Left renal pelvis (tissue), 4 donors: ENCODE data around the gene TNRC6B. TPM values are rescaled to one million over a fixed set of nuclear protein-coding genes. Genes with fewer than 3 reads are reported as not detected.
"Not testable (repeated sequence)": the region's sequence is repeated elsewhere in the genome, so short reads cannot be mapped to it uniquely, and the experiment has no call there.

Experiments
- DNase-seq, 4 donors: peaks; one replicate each; pipeline ENCODE4 v3.0.0-alpha.2; 2013; ENCODE audit warnings: low read depth in 4 of 4, low spot score in 3 of 4
- polyA plus RNA-seq, 4 donors: library from polyadenylated mRNA; unstranded; fragments of 120-200 nt; gene quantifications; one replicate each; pipeline ENCODE4 v1.2.1, GENCODE V29; 2013; ENCODE audit not compliant: insufficient read length in 4 of 4

The TNRC6B gene
- polyA plus RNA-seq, 4 donors: 9.9 to 13.6 (median 11.8) TPM

DNA sequence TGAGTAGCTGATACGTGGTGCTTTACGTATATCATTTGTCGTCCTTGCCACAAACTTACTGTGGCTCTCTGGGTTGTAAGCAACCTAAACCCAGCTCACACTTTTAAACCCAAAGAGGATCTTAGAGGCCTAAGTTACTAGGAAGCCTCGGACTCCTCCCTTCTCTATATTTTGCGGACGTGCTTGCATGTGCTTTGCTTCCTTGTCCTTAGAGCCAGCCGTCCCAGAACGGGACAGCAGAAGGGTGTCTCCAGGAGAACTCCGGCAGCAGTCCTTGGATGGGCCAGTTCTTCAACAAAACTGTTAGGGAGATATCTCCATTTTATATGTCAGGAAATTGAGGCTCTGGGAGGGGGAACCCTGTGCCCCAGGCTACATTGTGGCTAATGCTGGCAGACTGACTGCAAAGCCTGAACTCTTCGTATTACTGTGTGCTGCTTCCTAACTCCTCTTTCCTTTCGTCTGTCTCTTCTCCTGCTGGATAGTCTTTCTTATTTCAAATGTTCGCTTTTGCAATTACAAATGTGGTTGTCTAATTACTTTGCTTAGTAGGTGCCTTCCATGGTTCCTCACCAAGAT lies 33.8 kb downstream of the TNRC6B start:
- DNase-seq: no peak

DNA sequence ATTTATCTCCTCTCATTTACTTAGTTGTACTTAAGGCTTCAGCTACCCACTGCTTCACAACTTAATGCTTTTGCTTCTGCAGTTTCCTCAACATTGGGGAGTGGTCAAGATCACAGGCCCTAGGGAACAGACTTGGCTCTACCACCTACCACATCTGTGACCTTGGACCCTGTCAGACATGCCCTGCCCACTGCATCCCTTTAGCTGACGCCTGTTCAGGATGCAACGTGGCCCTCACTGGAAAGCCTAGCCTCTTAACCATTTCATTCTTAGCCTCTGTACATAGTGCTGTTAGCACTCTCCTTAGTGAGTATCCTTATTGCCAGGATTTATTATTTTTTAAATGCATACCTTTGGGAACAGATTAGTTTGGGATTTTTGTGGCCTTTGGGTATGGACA lies 34.4 kb downstream of the TNRC6B start:
- no peak for DNase-seq

DNA sequence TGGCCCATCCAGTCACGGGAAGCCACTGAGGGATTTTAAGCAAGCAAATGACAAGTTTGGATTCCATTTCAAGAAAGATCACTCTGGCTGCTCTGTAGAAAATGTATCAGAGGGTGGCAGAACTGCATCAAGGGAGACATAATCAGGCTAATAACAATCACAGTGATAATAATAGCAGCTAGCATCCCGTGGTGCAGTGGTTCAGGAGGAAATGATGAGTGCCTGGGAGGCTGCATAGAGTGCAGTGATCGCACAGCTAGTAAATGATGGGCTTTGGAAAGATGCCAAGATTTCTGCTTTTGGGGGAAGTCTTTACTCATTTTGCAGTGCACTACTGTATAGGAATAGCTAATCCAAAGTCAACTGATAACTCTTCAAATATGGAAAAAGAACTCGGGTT lies 35.8 kb downstream of the TNRC6B start:
- DNase-seq: no peak

DNA sequence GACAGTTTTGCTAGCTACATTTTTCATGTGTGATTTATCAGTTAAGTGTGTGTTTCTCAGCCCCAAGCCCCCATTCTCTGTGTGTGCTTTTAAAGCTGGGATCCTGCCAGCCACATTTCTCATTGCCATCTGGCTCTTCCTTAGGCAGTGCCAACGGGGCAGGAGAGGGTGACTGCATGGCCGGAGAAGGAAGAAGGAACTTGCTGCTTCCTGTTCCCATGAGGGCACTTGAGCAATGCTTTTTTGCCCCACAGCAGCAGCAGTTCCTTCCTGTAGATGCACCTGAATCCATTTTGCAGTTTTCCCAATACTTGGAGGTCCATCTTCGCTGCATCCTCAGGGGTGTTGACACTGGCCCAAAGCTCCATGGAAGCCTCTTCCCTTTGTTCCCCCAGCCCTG lies 37.5 kb downstream of the TNRC6B start:
- DNase-seq: no peak

DNA sequence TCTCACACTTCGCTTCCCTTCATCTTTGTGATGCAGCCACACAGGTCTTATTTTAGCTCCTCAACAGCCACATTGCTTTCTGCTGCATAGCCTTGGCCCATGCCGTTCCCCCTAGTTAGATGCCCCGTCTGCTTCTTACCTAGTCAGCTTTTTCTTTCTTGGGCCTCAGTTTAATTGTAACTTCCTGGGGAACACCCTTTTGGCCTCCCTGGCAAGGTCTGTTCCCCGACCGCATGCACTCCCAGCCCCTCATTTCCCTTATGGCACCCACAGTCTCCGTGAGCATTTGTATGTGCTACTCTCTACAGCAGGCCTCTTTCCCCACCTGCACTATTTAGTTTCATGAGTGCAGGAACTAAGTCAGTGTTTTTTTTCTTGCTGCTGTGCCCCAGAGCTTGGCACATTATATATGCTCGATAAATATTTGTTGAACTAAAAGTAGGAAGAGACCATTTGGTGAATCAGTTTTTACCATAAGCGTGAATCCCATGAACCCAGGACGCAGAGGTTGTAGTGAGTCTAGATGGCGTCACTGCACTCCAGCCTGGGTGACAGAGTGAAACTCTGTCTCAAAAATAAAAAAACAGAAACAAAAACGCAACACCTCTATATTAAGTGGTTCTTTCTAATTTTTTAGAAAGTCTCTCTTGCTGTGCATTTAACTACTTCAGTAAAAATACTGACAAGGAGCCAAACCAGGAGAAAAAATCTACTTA lies 38.5 kb downstream of the TNRC6B start:
- no peak for DNase-seq

DNA sequence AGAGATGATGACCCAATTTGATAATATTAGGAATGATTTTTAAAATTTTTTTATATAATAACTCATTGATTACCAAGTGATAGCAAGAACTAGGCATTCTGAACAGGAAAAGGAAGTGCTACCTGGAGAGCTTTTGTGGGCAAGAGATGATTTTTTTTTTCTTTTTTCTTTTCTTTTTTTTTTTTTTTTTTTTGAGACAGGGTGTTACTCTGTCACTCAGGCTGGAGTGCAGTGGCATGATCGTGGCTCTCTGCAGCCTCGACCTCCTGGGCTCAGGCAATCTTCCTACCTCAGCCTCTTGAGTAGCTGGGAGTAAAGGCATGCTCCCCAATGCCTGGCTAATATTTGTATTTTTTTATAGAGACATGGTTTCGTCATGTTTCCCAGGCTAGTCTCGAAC lies 40.4 kb downstream of the TNRC6B start:
- no peak for DNase-seq

DNA sequence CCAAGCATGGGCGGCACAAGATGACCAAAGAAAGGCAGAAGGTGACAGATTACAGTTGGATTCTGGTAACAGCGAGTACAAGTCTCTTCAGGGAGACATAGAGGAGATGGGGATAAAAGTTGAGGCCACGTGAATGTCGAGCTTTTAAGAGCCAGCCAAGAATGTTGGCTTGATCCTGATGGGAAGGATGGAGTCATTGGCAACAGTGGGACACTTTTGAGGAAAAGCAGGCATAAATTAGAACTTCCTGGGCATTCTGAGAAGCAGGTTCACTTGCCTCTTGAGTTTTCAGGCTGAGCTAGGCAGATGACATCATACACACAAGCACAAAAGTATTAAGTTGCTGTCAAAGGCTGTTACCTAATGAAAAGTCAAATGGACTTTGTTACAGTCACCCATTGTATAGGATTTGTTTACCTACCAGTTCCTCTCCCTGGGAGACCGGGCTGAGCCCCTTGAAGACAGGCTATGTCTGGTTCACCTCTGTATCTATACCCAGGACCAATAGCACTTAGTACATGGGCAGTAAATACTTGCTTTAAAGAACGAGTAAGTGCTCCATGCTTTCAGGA lies 41.1 kb downstream of the TNRC6B start:
- no peak for DNase-seq

DNA sequence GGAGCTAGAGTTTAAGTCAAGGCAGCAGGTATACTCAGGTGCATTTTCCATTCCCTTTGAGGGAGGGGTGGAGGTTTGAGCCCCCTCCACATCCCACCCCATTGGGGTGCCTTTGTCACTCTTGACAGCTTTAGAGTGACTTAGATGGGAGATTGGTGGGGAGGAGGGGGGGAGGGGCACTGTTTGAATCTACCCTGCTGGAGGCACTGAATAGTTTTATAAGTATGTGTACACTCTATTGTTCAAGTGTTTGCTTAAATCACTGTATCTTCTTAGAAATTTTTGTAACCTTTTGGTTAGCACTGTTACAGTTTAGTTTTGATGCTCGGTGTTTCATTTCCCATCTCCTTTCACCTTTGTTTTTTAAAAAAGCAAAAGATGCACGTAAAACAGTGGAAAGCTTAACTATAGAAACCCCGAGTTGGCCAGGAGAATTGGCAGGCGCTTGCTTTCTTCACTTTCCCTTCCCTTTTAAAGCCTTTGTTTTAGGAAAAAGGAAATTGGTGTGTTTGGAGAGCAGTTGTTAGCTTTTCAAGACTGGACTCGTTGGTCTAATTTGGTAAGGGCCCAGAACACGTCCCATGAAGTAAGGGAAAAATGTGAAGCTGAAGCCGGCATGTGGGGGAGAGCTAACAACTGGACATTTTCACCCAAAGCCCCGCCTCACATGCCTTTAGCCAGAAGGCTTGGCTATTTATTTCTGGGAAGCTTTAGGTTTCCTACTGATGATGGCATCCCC lies 42.8 kb downstream of the TNRC6B start:
- DNase-seq: no peak

DNA sequence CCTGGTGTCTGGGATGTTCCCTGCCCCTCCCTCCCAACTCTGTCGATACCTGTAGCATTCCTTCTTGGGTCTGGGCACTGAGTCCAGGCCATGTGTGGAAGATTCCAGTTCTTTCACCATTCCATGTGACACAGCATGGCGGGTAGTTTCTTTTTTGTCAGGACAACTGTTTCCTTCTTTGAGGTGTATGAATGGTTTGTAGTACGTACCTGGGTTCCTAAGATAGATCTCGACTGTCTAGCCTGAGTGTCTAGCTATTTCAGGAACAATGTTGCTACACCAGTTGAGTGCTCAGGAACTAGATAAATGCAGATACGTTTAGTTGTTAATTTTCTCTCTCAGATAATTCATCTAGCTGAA lies 43.3 kb downstream of the TNRC6B start:
- no peak for DNase-seq

DNA sequence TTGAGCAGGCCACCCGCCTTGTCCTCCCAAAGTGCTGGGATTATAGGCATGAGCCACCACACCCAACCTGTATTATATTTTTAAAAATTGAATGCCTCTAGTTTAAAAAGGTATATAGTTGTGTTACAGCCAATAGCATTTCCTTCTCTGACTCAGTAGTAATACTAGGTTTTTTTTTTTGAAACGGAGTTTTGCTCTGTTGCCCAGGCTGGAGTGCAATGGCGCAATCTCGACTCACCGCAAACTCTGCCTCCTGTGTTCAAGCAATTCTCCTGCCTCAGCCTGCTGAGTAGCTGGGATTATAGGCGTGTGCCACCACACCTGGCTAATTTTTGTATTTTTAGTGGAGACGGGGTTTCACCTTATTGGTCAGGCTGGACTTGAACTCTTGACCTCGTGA lies 45.3 kb downstream of the TNRC6B start:
- not testable (repeated sequence) for DNase-seq

DNA sequence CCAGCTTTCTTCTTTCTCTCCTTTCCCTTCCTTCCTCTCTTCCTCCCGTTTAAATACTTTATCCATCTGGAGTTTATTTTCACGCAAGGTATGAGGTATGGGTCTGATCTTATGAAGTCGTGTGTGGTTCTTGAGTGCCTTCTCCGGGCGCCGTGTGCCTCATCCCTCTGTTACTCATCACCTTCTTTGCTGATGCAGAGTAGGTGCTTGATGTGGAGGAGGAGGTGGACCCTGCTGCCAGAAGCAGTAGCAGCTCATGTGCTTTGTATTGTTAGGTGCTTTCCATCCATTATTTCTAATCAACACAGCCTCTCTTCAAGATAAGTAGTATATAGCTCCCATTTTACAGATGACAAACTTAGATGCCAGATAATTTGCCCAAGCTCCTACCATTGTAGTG lies 47.0 kb downstream of the TNRC6B start:
- DNase-seq: no peak

DNA sequence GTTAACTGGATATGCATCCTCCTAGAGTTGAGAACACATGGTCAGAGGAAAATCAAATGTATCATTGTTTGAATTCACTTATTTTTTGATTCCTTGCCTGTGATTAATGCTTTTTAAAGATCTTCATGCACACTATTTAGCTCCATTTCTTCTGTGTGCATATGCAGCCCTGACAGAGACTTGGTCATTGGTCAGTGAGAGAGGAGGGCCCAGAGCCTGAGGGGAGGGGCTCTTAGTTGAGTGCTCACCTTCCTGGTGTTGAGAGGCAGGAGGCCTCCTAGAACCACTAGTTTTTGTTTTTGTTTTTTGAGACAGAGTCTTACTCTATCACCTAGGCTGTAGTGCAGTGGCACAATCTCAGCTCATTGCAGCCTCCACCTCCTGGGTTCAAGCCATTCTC lies 48.9 kb downstream of the TNRC6B start:
- DNase-seq: no peak

DNA sequence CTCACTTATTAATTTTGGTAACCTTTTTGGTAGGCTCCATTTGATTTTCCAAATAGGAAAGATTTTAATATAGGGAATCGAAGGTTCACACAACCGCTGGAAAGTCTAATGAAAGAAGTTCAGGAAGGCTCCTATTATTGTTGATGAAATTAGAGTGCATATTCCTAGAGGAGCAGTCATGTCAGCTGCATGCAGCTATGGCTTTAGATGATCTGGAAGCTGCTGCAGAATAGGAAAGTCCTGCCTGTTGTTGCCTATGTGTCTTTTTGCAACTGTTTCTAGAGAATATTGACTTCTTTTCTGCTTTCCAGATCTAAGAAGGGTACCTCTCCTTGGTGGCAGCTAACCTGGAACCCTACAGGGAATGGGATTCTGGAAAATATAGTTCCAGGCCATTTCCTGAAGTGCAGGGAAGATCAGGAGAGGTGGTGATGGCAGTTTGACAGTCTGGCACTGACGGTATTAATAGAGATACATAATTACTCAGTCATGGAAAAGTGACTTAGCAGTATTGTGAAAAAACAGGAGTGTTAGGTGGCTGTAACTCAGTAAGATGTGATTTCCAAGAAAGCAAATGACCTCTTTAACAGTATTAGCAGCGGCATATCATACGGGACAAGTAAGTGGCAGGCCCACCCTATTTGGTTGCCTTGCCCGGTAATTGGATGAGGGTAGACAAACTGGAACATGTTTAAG lies 54.0 kb downstream of the TNRC6B start:
- no peak for DNase-seq

DNA sequence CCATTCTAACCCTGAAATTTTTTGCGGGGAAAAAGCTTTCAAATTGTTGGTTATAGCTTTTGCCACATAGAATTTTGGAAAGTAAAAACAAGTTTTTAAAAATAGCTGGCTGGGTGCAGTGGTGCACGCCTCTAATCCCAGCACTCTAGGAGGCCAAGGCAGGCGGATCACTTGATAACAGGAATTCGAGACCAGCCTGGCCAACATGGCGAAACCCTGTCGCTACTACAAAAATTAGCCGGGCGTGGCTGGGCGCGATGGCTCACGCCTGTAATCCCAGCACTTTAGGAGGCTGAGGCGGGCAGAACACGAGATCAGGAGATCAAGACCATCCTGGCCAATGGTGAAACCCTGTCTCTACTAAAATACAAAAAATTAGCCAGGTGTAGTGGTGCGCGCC lies 54.9 kb downstream of the TNRC6B start:
- no peak for DNase-seq

DNA sequence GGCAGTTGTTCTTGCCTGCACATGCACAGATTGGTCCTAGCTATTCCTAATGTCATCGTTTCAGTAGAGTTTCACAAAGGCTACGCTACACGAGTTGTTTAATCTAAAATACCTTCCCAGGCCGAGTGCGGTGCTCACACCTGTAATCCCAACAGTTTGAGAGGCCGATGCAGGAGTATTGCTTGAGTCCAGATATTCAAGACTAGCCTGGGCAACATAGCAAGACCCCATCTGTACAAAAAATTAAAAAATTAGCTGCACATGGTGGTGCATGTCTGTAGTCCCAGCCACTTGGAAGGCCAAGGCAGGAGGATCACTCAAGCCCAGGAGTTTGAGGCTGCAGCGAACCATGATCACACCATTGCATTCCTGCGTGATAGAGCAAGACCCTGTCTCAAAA lies 56.2 kb downstream of the TNRC6B start:
- DNase-seq: no peak

DNA sequence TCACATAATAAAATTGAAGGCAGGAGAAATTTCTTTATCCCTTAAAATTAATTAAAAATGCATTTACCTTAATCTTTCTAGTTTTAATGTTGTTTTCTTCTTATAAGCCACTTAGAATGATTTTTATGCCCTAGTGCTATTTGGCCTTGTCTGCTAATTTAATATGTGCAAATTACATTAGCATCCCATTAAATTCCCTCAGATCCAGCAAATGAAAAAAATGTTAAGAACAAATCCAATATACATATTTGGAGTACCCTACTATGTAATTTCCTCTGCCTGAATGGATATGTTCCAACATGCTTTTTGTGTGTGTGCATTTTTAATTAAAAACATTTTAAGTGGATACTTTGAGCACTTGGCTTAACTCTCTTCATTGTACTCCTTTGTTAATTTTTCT lies 56.9 kb downstream of the TNRC6B start:
- no peak for DNase-seq

DNA sequence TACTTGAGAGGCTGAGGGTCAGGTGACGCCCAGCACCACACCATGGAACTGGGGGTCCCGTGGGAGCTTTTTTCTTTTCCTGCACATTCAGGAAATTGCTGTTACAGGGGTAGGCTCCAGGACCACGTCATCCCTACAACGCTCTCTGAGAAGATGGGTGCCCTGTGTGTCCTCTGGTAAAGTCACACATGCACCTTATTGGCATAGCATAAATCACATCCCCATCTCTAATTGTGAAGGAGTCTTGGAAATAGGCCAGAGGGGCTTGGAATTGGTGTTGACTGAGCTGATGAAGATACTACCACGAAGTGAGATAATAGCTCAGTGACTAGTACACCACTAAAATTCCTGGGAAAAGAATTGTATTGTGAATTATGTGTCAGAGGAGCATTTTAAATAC lies 57.6 kb downstream of the TNRC6B start:
- DNase-seq: no peak

DNA sequence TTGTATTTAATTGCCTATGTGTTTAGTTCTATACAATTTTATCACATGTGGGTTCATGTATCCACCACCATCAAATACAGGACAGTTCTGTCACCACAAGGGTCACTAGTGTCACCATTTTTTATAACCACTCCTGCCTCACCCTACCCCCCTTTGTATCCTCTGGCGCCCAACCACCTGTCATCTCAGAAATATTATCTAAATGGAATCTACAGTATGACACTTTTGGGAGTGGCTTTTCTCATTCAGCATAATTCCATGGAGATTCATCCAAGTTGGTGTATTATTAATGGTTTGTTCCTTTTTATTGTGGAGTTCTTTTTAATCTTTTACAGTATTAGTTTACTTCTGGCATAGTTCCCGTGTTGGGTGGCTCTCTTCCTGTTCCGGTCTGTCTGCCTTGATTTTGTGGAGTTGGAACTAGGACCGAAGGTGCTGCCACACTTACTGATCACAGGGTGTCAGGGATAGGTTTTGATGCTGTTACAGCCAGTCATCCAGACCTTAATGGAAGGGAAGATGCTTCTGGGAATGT lies 58.5 kb downstream of the TNRC6B start:
- no peak for DNase-seq

DNA sequence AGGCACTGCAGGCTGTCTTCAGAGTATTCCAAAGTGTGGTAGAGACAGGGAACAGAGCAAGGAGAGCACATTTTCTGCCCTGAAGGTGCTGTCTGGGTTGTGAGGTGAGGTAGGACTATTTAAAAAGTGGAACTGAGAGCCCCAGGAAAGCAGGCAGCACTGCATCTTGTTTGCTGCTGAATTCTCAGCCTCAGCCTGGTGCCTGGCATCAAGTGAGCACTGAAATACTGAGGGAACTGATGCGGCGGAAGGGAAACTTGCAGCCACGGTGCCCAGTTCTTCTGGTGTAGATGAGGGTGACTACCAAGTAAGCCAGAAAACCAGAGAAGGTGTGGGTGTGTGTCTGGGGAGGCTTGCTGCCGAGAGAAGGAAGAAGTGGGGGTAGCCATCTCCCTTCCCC lies 59.5 kb downstream of the TNRC6B start:
- no peak for DNase-seq

DNA sequence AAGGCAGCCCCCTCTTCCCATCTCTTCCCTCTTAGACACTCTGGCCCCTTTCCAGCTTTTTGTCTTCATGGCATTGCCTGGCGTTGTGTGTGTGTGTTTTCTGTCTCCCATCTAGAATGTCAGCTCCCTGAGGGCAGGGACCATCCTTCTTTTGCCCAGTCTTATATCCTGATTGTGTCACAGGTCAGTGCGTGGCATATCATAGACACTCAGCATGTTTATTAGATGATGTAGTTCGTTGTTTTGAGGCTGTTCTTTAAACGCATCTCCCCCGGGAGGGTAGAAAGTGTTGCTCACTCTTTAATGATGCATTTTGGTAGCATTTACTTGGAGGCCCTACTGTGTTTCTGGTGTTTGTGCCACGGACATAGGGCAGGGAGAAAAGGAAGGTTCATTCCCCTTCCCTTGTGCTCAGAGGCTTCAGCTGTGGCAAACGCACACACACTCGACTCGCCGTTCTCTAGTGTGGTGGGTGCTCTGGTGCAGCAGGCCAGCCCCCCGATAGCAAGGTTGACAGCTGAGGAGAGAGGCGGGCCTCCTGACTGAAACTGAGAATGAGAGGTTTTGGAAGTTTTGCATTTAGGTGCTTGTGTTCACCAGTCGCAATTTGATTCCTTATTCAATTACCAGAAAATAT lies 60.2 kb downstream of the TNRC6B start:
- no peak for DNase-seq
